22Rv1 (cell line): ENCODE data around the gene SIPA1L3.

Experiments used
- CTCF ChIP-seq: fragments of 450-650 bp; IDR thresholded peaks from 2 replicates; pipeline ENCODE4 v1.5.1; 2017; ENCODE audit warnings: mild to moderate bottlenecking
- ZFX ChIP-seq: fragments of 450-650 bp; IDR thresholded peaks from 2 replicates; pipeline ENCODE4 v1.6.1; 2017; ENCODE audit warnings: antibody characterized with exemption, borderline replicate concordance

DNA sequence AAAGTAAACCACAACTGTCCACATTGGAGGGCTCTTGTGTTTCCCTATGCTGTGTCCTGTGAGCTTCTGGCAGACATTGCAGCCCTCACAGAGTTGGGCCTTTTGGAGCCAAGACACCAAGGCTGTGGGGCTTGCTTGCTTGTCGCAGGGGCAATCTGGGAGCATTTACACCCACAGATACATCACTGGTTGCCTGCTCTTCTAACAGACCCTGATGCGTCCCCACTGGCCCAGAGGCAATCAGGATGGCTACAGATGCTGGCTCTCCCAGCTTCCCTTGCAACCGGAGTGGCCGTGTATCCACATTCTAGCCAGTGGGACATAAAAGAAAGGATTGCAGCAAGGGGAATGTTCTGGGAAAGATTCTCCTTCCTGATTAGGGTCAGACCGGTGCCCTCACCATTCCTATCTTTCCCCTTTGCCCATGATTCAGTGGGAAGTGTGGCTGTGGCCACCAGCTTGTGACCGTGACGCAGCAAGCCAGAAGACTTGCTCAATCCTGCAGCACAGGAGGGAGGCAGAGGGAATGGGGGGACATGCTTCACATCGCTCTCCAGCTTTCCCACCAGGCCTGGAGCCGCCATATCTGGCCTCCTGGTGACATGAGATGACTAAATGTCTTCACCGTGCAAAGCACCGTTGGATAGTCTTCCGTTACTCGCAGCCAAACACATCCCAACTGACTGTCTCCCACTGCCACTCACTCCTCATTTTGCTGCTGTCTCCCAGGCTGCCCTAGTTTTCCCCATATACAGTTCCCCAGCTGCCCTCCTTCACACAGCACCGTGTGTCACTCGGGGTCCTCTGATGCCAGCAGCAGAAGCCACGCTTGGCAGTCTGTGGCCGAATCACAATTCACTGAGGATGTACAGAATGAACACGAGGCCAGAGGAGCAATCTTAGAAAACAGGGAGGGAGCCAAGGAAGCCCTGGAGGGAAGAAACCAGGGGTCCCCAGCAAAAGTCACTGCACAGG, 166.1 kb downstream of the SIPA1L3 start:
- no peak for TF ChIP-seq CTCF
- no peak for TF ChIP-seq ZFX
